PC-9 (cell line): ENCODE results near the gene ZBTB1. TPM values are rescaled to one million over a fixed set of nuclear protein-coding genes. Genes with fewer than 3 reads are reported as not detected.

ENCODE experiments used
- BruUV-seq: library from RNA; stranded (reverse); fragments of 400-500 nt; replicated peaks from 2 replicates; lab custom pipeline; 2021; lab: Mats Ljungman, UMichigan
- CTCF ChIA-PET: fragments of 300-600 bp; sonication (Branson Sonifier 250); formaldehyde crosslinking; loops from one replicate; lab custom pipeline; 2022; ENCODE audit warnings: antibody characterized with exemption; lab: Charles Lee
- POLR2A ChIA-PET: fragments of 300-600 bp; sonication (Branson Sonifier 250); formaldehyde crosslinking; loops from one replicate; lab custom pipeline; 2022; ENCODE audit warnings: antibody characterized with exemption; ENCODE audit not compliant: unreplicated experiment; lab: Charles Lee
- DNase-seq, 2 experiments: peaks; one replicate each; pipeline versions ENCODE4 v3.0.0 to v3.0.0-alpha.2; 2015 to 2022; ENCODE audit warnings: mixed read lengths in 1 of 2
- H2AFZ ChIP-seq: fragments of 200-600 bp; sonication (generic); 2 replicates; pipeline ENCODE4 v1.8.1; 2017; ENCODE audit warnings: antibody characterized with exemption
- H3F3A ChIP-seq: fragments of 200-600 bp; sonication (generic); 2 replicates; pipeline ENCODE4 v1.8.1; 2017; ENCODE audit warnings: antibody characterized with exemption, mild to moderate bottlenecking, low read depth; ENCODE audit not compliant: insufficient read depth
- H3K27ac ChIP-seq: fragments of 200-600 bp; sonication (generic); 2 replicates; pipeline ENCODE4 v1.6.1; 2016; ENCODE audit warnings: mixed run types
- H3K27me3 ChIP-seq: fragments of 200-600 bp; sonication (generic); 2 replicates; pipeline ENCODE4 v1.6.1; 2016; ENCODE audit warnings: low read depth, mixed run types; ENCODE audit not compliant: insufficient read depth
- H3K36me3 ChIP-seq: fragments of 200-600 bp; sonication (generic); 2 replicates; pipeline ENCODE4 v1.6.1; 2016; ENCODE audit warnings: low read depth, mixed run types
- H3K4me1 ChIP-seq: fragments of 200-600 bp; sonication (generic); replicated peaks from 2 replicates; pipeline ENCODE4 v1.6.1; 2016; ENCODE audit warnings: mixed run types; ENCODE audit not compliant: insufficient read depth
- H3K4me2 ChIP-seq: fragments of 200-600 bp; sonication (generic); 2 replicates; pipeline ENCODE4 v1.6.1; 2017; ENCODE audit warnings: mixed run types
- H3K4me3 ChIP-seq: fragments of 200-600 bp; sonication (generic); 2 replicates; pipeline ENCODE4 v1.6.1; 2016; ENCODE audit warnings: mixed run types
- H3K79me2 ChIP-seq: fragments of 200-600 bp; sonication (generic); 2 replicates; pipeline ENCODE4 v1.6.1; 2017; ENCODE audit warnings: low read depth, mixed run types
- H3K9me2 ChIP-seq: fragments of 200-600 bp; sonication (generic); 2 replicates; pipeline ENCODE4 v1.8.1; 2017; ENCODE audit warnings: mild to moderate bottlenecking; ENCODE audit not compliant: insufficient read depth
- H3K9me3 ChIP-seq: fragments of 200-600 bp; sonication (generic); 2 replicates; pipeline ENCODE4 v1.8.1; 2016; ENCODE audit warnings: low read depth; ENCODE audit not compliant: insufficient read depth
- H4K20me1 ChIP-seq: fragments of 200-600 bp; sonication (generic); 2 replicates; pipeline ENCODE4 v1.8.1; 2017; ENCODE audit not compliant: insufficient read depth
- CTCF ChIP-seq: fragments of 200-600 bp; sonication (generic); conservative IDR thresholded peaks from 2 replicates; pipeline ENCODE4 v1.6.1; 2017; ENCODE audit warnings: mixed run types, antibody characterized with exemption, mild to moderate bottlenecking, moderate library complexity
- EZH2 ChIP-seq: fragments of 200-600 bp; sonication (generic); IDR thresholded peaks from 2 replicates; pipeline ENCODE4 v1.8.0; 2017; ENCODE audit warnings: antibody characterized with exemption, low read depth
- intact Hi-C: fragments of 100-400 bp; cut with micrococcal nuclease; formaldehyde crosslinking; loops from one replicate; pipeline ENCODE4 v1.10.0; 2022; ENCODE audit not compliant: unreplicated experiment
- total RNA-seq: library from RNA; stranded (reverse); gene quantifications from 2 replicates; pipeline ENCODE4 v1.2.3, GENCODE V29; 2021

The ZBTB1 gene
- total RNA-seq, 1 experiment from 2014 or later = 55.4 TPM

GRCh38 chr14:64493455-64493854 lies 11.1 kb upstream of the ZBTB1 start:
- CTCF ChIA-PET = no interaction called here
- Histone ChIP-seq H4K20me1 (peaks cover 3% of the 10 kb centered on the region; the same call in 1 of the 2 replicates), H2AFZ (no peak overlapping the region), H3K4me2 (no peak overlapping the region), H3K9me2 (no peaks in the 10 kb centered on the region), H3K36me3 (0 out of 2 replicates have a peak, but pooled peaks cover 5% of the 10 kb centered on the region), H3K27me3 (no peaks in the 10 kb centered on the region), H3K9me3 (no peaks in the 10 kb centered on the region), H3K4me1 (no peaks in the 10 kb centered on the region), H3F3A (no peaks in the 10 kb centered on the region), H3K79me2 (no peaks in the 10 kb centered on the region), H3K4me3 (no peak overlapping the region), H3K27ac (no peak overlapping the region)
- no peak for DNase-seq
- POLR2A ChIA-PET = no interaction called here
- intact Hi-C loops = no loop called here
- TF ChIP-seq EZH2 (no peak), CTCF (no peak)
- no TSS peak for BruUV-seq

- no peaks in the 10 kb centered on the region for H3K27me3 ChIP-seq
- no TSS peak for BruUV-seq
- no peak overlapping the region for H3K27ac ChIP-seq
- no peak for DNase-seq
- POLR2A ChIA-PET = interaction anchor here (0.7 kb wide), 1 partner anchor 33 kb away, joined by 3 read pairs; no protein-coding TSS in a partner anchor
- H3K4me1 ChIP-seq = peaks cover under 1% of the 10 kb centered on the region; the same call in 1 of the 2 replicates
- TF ChIP-seq EZH2 (no peak), CTCF (no peak)
- peaks cover 14% of the 10 kb centered on the region; the same call in 1 of the 2 replicates for H3K79me2 ChIP-seq
- H3K36me3 ChIP-seq = 0 out of 2 replicates have a peak, but pooled peaks cover 5% of the 10 kb centered on the region
- H3K4me3 ChIP-seq = no peak overlapping the region
- no peak overlapping the region for H2AFZ ChIP-seq
- no peak overlapping the region for H3K4me2 ChIP-seq
- peaks cover 3% of the 10 kb centered on the region; the same call in 1 of the 2 replicates for H4K20me1 ChIP-seq
- H3F3A ChIP-seq = no peaks in the 10 kb centered on the region
- H3K9me3 ChIP-seq = no peaks in the 10 kb centered on the region
- CTCF ChIA-PET = no interaction called here
- intact Hi-C loops = no loop called here
- H3K9me2 ChIP-seq = no peaks in the 10 kb centered on the region
Observed at GRCh38 chr14:64495252-64495651, 9.3 kb upstream of the ZBTB1 start.

GRCh38 chr14:64496764-64497163 lies 7.8 kb upstream of the ZBTB1 start:
- H2AFZ ChIP-seq = no peak overlapping the region
- ChIA-PET CTCF (no interaction called here), POLR2A (interaction anchor here (0.6 kb wide), 1 partner anchor 142 kb away, joined by 3 read pairs; no protein-coding TSS in a partner anchor)
- H4K20me1 ChIP-seq = peaks cover 3% of the 10 kb centered on the region; the same call in 1 of the 2 replicates
- no peak for DNase-seq
- H3K27me3 ChIP-seq = no peaks in the 10 kb centered on the region
- no peak overlapping the region for H3K27ac ChIP-seq
- peaks cover 29% of the 10 kb centered on the region for H3K79me2 ChIP-seq
- intact Hi-C loops = no loop called here
- no TSS peak for BruUV-seq
- H3K4me2 ChIP-seq = no peak overlapping the region
- no peaks in the 10 kb centered on the region for H3K9me3 ChIP-seq
- TF ChIP-seq CTCF (no peak), EZH2 (no peak)
- H3K4me1 ChIP-seq = peaks cover 15% of the 10 kb centered on the region
- no peak overlapping the region for H3K4me3 ChIP-seq
- H3F3A ChIP-seq = peaks cover 14% of the 10 kb centered on the region
- H3K9me2 ChIP-seq = no peaks in the 10 kb centered on the region
- H3K36me3 ChIP-seq = 0 out of 2 replicates have a peak, but pooled peaks cover 5% of the 10 kb centered on the region
